A673 (cell line): Measurements from ENCODE around the gene TMEM147. TPM values are rescaled to one million over a fixed set of nuclear protein-coding genes. Genes with fewer than 3 reads are reported as not detected.

Experiments
- BruUV-seq: library from RNA; stranded (reverse); fragments of 400-500 nt; replicated peaks from 2 replicates; lab custom pipeline; 2021; lab: Mats Ljungman, UMichigan
- CTCF ChIA-PET: fragments of 300-600 bp; sonication (Branson Sonifier 250); formaldehyde crosslinking; loops from one replicate; lab custom pipeline; 2022; ENCODE audit warnings: antibody characterized with exemption; lab: Charles Lee
- POLR2A ChIA-PET: fragments of 300-600 bp; sonication (Branson Sonifier 250); formaldehyde crosslinking; loops from one replicate; lab custom pipeline; 2022; ENCODE audit warnings: antibody characterized with exemption; ENCODE audit not compliant: low non-redundant PET; lab: Charles Lee
- DNase-seq: peaks from one replicate; pipeline ENCODE4 v3.0.0-alpha.2; 2015; ENCODE audit warnings: low spot score
- H3K27ac ChIP-seq: fragments of 200-600 bp; sonication (generic); 2 replicates; pipeline ENCODE4 v1.5.1; 2016; ENCODE audit warnings: mixed run types, low read depth, mild to moderate bottlenecking, mixed read lengths, antibody characterized with exemption, low read length; ENCODE audit not compliant: poor library complexity, severe bottlenecking
- H3K27me3 ChIP-seq: fragments of 200-600 bp; sonication (generic); replicated peaks from 2 replicates; pipeline ENCODE4 v1.6.1; 2017; ENCODE audit warnings: mixed run types, low read depth, mild to moderate bottlenecking, mixed read lengths, antibody characterized with exemption, low read length; ENCODE audit not compliant: insufficient read depth, poor library complexity
- H3K36me3 ChIP-seq: fragments of 200-600 bp; sonication (generic); 2 replicates; pipeline ENCODE4 v1.6.1; 2016; ENCODE audit warnings: mixed run types, mild to moderate bottlenecking, mixed read lengths, antibody characterized with exemption, low read length; ENCODE audit not compliant: insufficient read depth, poor library complexity, severe bottlenecking
- H3K4me1 ChIP-seq: fragments of 200-600 bp; sonication (generic); 2 replicates; pipeline ENCODE4 v1.6.1; 2017; ENCODE audit warnings: mixed run types, mild to moderate bottlenecking, mixed read lengths, antibody characterized with exemption, low read length; ENCODE audit not compliant: insufficient read depth, poor library complexity, severe bottlenecking
- H3K4me3 ChIP-seq: fragments of 200-600 bp; sonication (generic); 2 replicates; pipeline ENCODE4 v1.5.1; 2016; ENCODE audit warnings: low read depth, mixed run types, mild to moderate bottlenecking, mixed read lengths, low read length; ENCODE audit not compliant: poor library complexity, severe bottlenecking
- H3K9me3 ChIP-seq: fragments of 200-600 bp; sonication (generic); 2 replicates; pipeline ENCODE4 v1.6.1; 2016; ENCODE audit warnings: mixed run types, low read depth, mild to moderate bottlenecking, mixed read lengths, antibody characterized with exemption, low read length; ENCODE audit not compliant: poor library complexity, severe bottlenecking
- CTCF ChIP-seq: fragments of 300-800, 200-600 bp; sonication (generic); conservative IDR thresholded peaks from 2 replicates; pipeline ENCODE4 v1.5.1; 2017; ENCODE audit warnings: low read depth, mild to moderate bottlenecking, antibody characterized with exemption, low read length, moderate library complexity, mixed read lengths
- EZH2 ChIP-seq: fragments of 200-600 bp; sonication (generic); IDR thresholded peaks from 2 replicates; pipeline ENCODE4 v1.6.1; 2017; ENCODE audit warnings: borderline replicate concordance, low read depth, mild to moderate bottlenecking, mixed read lengths, antibody characterized with exemption, low read length; ENCODE audit not compliant: poor library complexity, severe bottlenecking
- intact Hi-C: fragments of 100-400 bp; cut with micrococcal nuclease; formaldehyde crosslinking; loops from one replicate; pipeline ENCODE4 v1.10.0; 2022; ENCODE audit not compliant: unreplicated experiment
- total RNA-seq: library from RNA; stranded (reverse); gene quantifications from 2 replicates; pipeline ENCODE4 v1.2.3, GENCODE V29; 2021

TMEM147 gene
- total RNA-seq, 1 experiment from 2014 or later: 115 TPM

GRCh38 chr19:35531291-35531690 is 14.1 kb upstream of the TMEM147 start:
- H3K27me3 ChIP-seq: peaks cover 59% of the 10 kb centered on the region
- CTCF ChIA-PET: interaction anchor here (0.6 kb wide), 1 partner anchor 53 kb away, joined by 5 read pairs; no protein-coding TSS in a partner anchor
- intact Hi-C loops: no loop called here

DNA sequence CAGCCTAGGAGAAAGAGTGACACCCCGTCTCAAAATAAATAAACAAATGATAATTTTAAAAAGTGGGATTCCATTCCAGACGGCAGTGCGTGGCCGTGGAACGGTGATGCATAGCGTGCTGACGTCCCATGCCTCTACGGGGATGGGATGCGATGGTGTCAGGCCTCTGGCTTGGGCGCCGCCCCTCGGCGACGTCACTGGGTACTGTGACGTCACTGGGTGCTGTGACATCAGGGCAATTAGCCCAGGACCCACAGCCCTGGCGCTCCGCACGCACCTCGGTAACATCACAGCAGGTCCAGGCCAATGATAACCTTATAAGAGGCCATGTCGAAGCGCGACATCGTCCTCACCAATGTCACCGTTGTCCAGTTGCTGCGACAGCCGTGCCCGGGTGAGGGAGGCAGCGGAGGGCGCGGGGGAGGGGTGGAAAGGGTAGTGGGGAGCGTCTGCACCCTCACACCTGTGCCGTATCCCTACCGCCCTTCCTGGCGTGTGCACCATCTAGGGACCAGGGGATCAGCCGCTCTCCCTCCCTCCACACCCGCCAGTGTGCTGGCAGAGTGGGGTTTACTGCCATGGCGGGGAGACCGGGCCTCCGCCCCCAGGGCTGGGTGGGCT is 12.1 kb upstream of the TMEM147 start, which contains the start of gene GAPDHS:
TSS of gene GAPDHS (plus strand) at position 256 of the 621 bp plus-strand sequence. CDS start at position 328, 72 bp downstream.
- Histone ChIP-seq H3K4me3 (no peak within 1 kb of the TSS), H3K27ac (no peak within 1 kb of the TSS), H3K9me3 (no peaks in the 10 kb centered on the region), H3K4me1 (no peaks in the 10 kb centered on the region), H3K27me3 (peaks cover 53% of the 10 kb centered on the region), H3K36me3 (no peaks in the 10 kb centered on the region)
- TF ChIP-seq CTCF: no peak
- TF ChIP-seq EZH2: no peak
- ChIA-PET POLR2A (no interaction called here), CTCF (no interaction called here)
- no TSS peak for BruUV-seq
- DNase-seq: no peak
- intact Hi-C loops: no loop called here

More at GRCh38 chr19:35531291-35531690, 14.1 kb upstream of the TMEM147 start:
- no peak overlapping the region for H3K4me3 ChIP-seq
- H3K4me1 ChIP-seq: no peaks in the 10 kb centered on the region
- no peaks in the 10 kb centered on the region for H3K36me3 ChIP-seq
- POLR2A ChIA-PET: no interaction called here
- no TSS peak for BruUV-seq
- no peaks in the 10 kb centered on the region for H3K9me3 ChIP-seq
- TF ChIP-seq CTCF: no peak
- no peak for TF ChIP-seq EZH2
- H3K27ac ChIP-seq: no peak overlapping the region
- no peak for DNase-seq

- intact Hi-C loops: no loop called here
- no peak for TF ChIP-seq CTCF
- no peak for TF ChIP-seq EZH2
- no peaks in the 10 kb centered on the region for H3K36me3 ChIP-seq
- ChIA-PET POLR2A (no interaction called here), CTCF (no interaction called here)
- DNase-seq: no peak
- H3K4me3 ChIP-seq: no peak overlapping the region
- no peak overlapping the region for H3K27ac ChIP-seq
- H3K27me3 ChIP-seq: peaks cover 47% of the 10 kb centered on the region
- no peaks in the 10 kb centered on the region for H3K4me1 ChIP-seq
- no TSS peak for BruUV-seq
- no peaks in the 10 kb centered on the region for H3K9me3 ChIP-seq
Measured at GRCh38 chr19:35533822-35534392, 11.5 kb upstream of the TMEM147 start.
